Calu3 (cell line): Measurements from ENCODE around the gene PMAIP1. TPM values are rescaled to one million over a fixed set of nuclear protein-coding genes. Genes with fewer than 3 reads are reported as not detected.

ENCODE experiments used
- BruUV-seq: library from RNA; stranded (reverse); fragments of 400-500 nt; replicated peaks from 2 replicates; lab custom pipeline; 2021; lab: Mats Ljungman, UMichigan
- CTCF ChIA-PET: fragments of 300-600 bp; sonication (Branson Sonifier 250); formaldehyde crosslinking; loops from one replicate; lab custom pipeline; 2022; ENCODE audit warnings: antibody characterized with exemption; lab: Charles Lee
- DNase-seq: peaks from one replicate; pipeline ENCODE4 v3.0.0; 2022
- H3K27ac Mint-ChIP-seq: one replicate; pipeline ENCODE4 v1.8.0; 2022; ENCODE audit warnings: mixed read lengths; ENCODE audit not compliant: unreplicated experiment
- H3K27me3 Mint-ChIP-seq: one replicate; pipeline ENCODE4 v1.8.0; 2022; ENCODE audit warnings: mixed read lengths; ENCODE audit not compliant: unreplicated experiment
- H3K36me3 Mint-ChIP-seq: one replicate; pipeline ENCODE4 v1.8.0; 2022; ENCODE audit warnings: mild to moderate bottlenecking, moderate library complexity, mixed read lengths; ENCODE audit not compliant: insufficient read depth, unreplicated experiment
- H3K4me1 Mint-ChIP-seq: one replicate; pipeline ENCODE4 v1.8.0; 2022; ENCODE audit warnings: mild to moderate bottlenecking, low read depth, mixed read lengths; ENCODE audit not compliant: unreplicated experiment
- H3K4me3 Mint-ChIP-seq: one replicate; pipeline ENCODE4 v1.8.0; 2022; ENCODE audit warnings: mild to moderate bottlenecking, low read depth, moderate library complexity, mixed read lengths; ENCODE audit not compliant: unreplicated experiment
- H3K9me3 Mint-ChIP-seq: one replicate; pipeline ENCODE4 v1.8.0; 2022; ENCODE audit warnings: low read depth, mixed read lengths; ENCODE audit not compliant: unreplicated experiment
- CTCF ChIP-seq: fragments of 200-600 bp; IDR thresholded peaks from one replicate; pipeline ENCODE4 v1.8.0; 2022; ENCODE audit warnings: antibody characterized with exemption; ENCODE audit not compliant: unreplicated experiment
- intact Hi-C: fragments of 100-400 bp; cut with micrococcal nuclease; formaldehyde crosslinking; loops from one replicate; pipeline ENCODE4 v1.10.0; 2022; ENCODE audit not compliant: unreplicated experiment
- total RNA-seq: library from RNA; stranded (reverse); gene quantifications from 2 replicates; pipeline ENCODE4 v1.2.3, GENCODE V29; 2022

The PMAIP1 gene
- total RNA-seq, 1 experiment from 2014 or later: 56.1 TPM

GRCh38 chr18:59874166-59874565 lies 25.6 kb upstream of the PMAIP1 start:
- Mint-ChIP-seq H3K4me1 (no peaks in the 10 kb centered on the region), H3K27ac (no peak overlapping the region), H3K27me3 (no peaks in the 10 kb centered on the region), H3K9me3 (no peaks in the 10 kb centered on the region), H3K4me3 (no peak overlapping the region), H3K36me3 (no peaks in the 10 kb centered on the region)
- no peak for TF ChIP-seq CTCF
- intact Hi-C loops: no loop called here
- BruUV-seq: no TSS peak
- CTCF ChIA-PET: interaction anchor here (0.6 kb wide), 1 partner anchor 57 kb away, joined by 5 read pairs; no protein-coding TSS in a partner anchor
- no peak for DNase-seq

GRCh38 chr18:59876310-59876626 lies 23.5 kb upstream of the PMAIP1 start:
- CTCF ChIA-PET: interaction anchor here (0.7 kb wide), 1 partner anchor 88 kb away, joined by 5 read pairs; no protein-coding TSS in a partner anchor
- DNase-seq: no peak
- intact Hi-C loops: no loop called here

GRCh38 chr18:59877361-59877760 lies 22.4 kb upstream of the PMAIP1 start:
- no peak for TF ChIP-seq CTCF
- H3K27ac Mint-ChIP-seq: no peak overlapping the region
- H3K36me3 Mint-ChIP-seq: no peaks in the 10 kb centered on the region
- no peak for DNase-seq
- H3K4me1 Mint-ChIP-seq: peaks cover 12% of the 10 kb centered on the region
- BruUV-seq: no TSS peak
- CTCF ChIA-PET: no interaction called here
- H3K27me3 Mint-ChIP-seq: no peaks in the 10 kb centered on the region
- no peak overlapping the region for H3K4me3 Mint-ChIP-seq
- intact Hi-C loops: no loop called here
- H3K9me3 Mint-ChIP-seq: no peaks in the 10 kb centered on the region

More at GRCh38 chr18:59876310-59876626, 23.5 kb upstream of the PMAIP1 start:
- Mint-ChIP-seq H3K27me3 (no peaks in the 10 kb centered on the region), H3K4me3 (no peak overlapping the region), H3K27ac (no peak overlapping the region), H3K4me1 (peaks cover under 1% of the 10 kb centered on the region), H3K9me3 (no peaks in the 10 kb centered on the region), H3K36me3 (no peaks in the 10 kb centered on the region)
- BruUV-seq: no TSS peak
- TF ChIP-seq CTCF: no peak

- CTCF ChIA-PET: no interaction called here
- Mint-ChIP-seq H3K27me3 (no peaks in the 10 kb centered on the region), H3K4me1 (peaks cover 24% of the 10 kb centered on the region), H3K36me3 (no peaks in the 10 kb centered on the region), H3K27ac (no peak overlapping the region), H3K4me3 (no peak overlapping the region), H3K9me3 (no peaks in the 10 kb centered on the region)
- intact Hi-C loops: no loop called here
- TF ChIP-seq CTCF: no peak
- BruUV-seq: no TSS peak
- DNase-seq: no peak
Measured at GRCh38 chr18:59878644-59879043, 21.2 kb upstream of the PMAIP1 start.
